Measurements from ENCODE around the gene TMEM184A.

The TMEM184A gene

GRCh38 chr7:1501487-1502270 is 54.3 kb downstream of the TMEM184A start:
- DNase-seq (ENCODE audit: low read depth), result no peak

GRCh38 chr7:1500064-1500807 is 55.8 kb downstream of the TMEM184A start:
- no peak for DNase-seq (ENCODE audit: low read depth)

- DNase-seq (ENCODE audit: low read depth), result no peak
These were observed 56.5 kb downstream of the TMEM184A start for GRCh38 chr7:1499367-1500029.

GRCh38 chr7:1498370-1499305 is 57.4 kb downstream of the TMEM184A start:
- no peak for DNase-seq (ENCODE audit: low read depth)

GRCh38 chr7:1497293-1497927 is 58.6 kb downstream of the TMEM184A start:
- no peak for DNase-seq (ENCODE audit: low read depth)

GRCh38 chr7:1496531-1497292 is 59.3 kb downstream of the TMEM184A start:
- no peak for DNase-seq (ENCODE audit: low read depth)

GRCh38 chr7:1495564-1496242 is 60.3 kb downstream of the TMEM184A start:
- no peak for DNase-seq (ENCODE audit: low read depth)

GRCh38 chr7:1494866-1495563 is 61.0 kb downstream of the TMEM184A start:
- DNase-seq (ENCODE audit: low read depth), result no peak

GRCh38 chr7:1494447-1494846 is 61.6 kb downstream of the TMEM184A start:
- DNase-seq (ENCODE audit: low read depth), result no peak

GRCh38 chr7:1493571-1493970 is 62.4 kb downstream of the TMEM184A start:
- DNase-seq (ENCODE audit: low read depth), result no peak

GRCh38 chr7:1493129-1493528 is 62.9 kb downstream of the TMEM184A start:
- no peak for DNase-seq (ENCODE audit: low read depth)

GRCh38 chr7:1492640-1493039 is 63.4 kb downstream of the TMEM184A start:
- DNase-seq (ENCODE audit: low read depth), result no peak

Data from activated T-cell treated with anti-CD3 and anti-CD28 coated beads for 24 hours (primary cell).